Measurements from ENCODE around the gene SYNJ2. TPM values are rescaled to one million over a fixed set of nuclear protein-coding genes. Genes with fewer than 3 reads are reported as not detected.

SYNJ2 gene
- total RNA-seq, 1 experiment from 2014 or later, result 45.0 TPM

GRCh38 chr6:158080849-158081656, 99.4 kb downstream of the SYNJ2 start:
- Mint-ChIP-seq H3K4me3 (ENCODE audit: unreplicated experiment) (no peak overlapping the region), H3K36me3 (ENCODE audit: insufficient read depth, unreplicated experiment) (peaks cover 71% of the 10 kb centered on the region), H3K9me3 (ENCODE audit: unreplicated experiment) (no peaks in the 10 kb centered on the region), H3K27me3 (ENCODE audit: insufficient read depth, unreplicated experiment) (no peaks in the 10 kb centered on the region), H3K27ac (ENCODE audit: unreplicated experiment) (peak overlapping the region; percentile 30), H3K4me1 (ENCODE audit: low read depth, unreplicated experiment) (no peaks in the 10 kb centered on the region)
- CTCF ChIA-PET, result no interaction called here
- intact Hi-C loops (cut with micrococcal nuclease; ENCODE audit: unreplicated experiment), result no loop called here
- POLR2A ChIA-PET, result no interaction called here
- DNase-seq, result no peak
- Histone ChIP-seq H3K27me3 (replicated peaks; ENCODE audit: control insufficient read depth, insufficient read depth, low read length) (no peaks in the 10 kb centered on the region), H3K36me3 (ENCODE audit: control insufficient read depth, insufficient read depth, low read length) (peaks cover 3% of the 10 kb centered on the region; the same call in 1 of the 2 replicates), H3K4me1 (no peaks in the 10 kb centered on the region), H3K9me3 (no peaks in the 10 kb centered on the region), H3K4me3 (ENCODE audit: low read depth, low read length) (no peak overlapping the region)
- no peak for TF ChIP-seq CTCF (IDR thresholded peaks at IDR 0.05; ENCODE audit: insufficient read depth in 1 of 2, low read depth in 1 of 2, low read length in 1 of 2, severe bottlenecking in 1 of 2, unreplicated experiment in 1 of 2)
- no TSS peak for BruUV-seq (replicated peaks)

- Mint-ChIP-seq H3K36me3 (ENCODE audit: insufficient read depth, unreplicated experiment) (peaks cover 65% of the 10 kb centered on the region), H3K9me3 (ENCODE audit: unreplicated experiment) (no peaks in the 10 kb centered on the region), H3K27ac (ENCODE audit: unreplicated experiment) (no peak overlapping the region), H3K27me3 (ENCODE audit: insufficient read depth, unreplicated experiment) (no peaks in the 10 kb centered on the region), H3K4me1 (ENCODE audit: low read depth, unreplicated experiment) (no peaks in the 10 kb centered on the region), H3K4me3 (ENCODE audit: unreplicated experiment) (no peak overlapping the region)
- Histone ChIP-seq H3K36me3 (ENCODE audit: control insufficient read depth, insufficient read depth, low read length) (peaks cover 4% of the 10 kb centered on the region; the same call in 1 of the 2 replicates), H3K9me3 (no peaks in the 10 kb centered on the region), H3K4me3 (ENCODE audit: low read depth, low read length) (no peak overlapping the region), H3K4me1 (no peaks in the 10 kb centered on the region), H3K27me3 (replicated peaks; ENCODE audit: control insufficient read depth, insufficient read depth, low read length) (no peaks in the 10 kb centered on the region)
- ChIA-PET POLR2A (no interaction called here), CTCF (no interaction called here)
- intact Hi-C loops (cut with micrococcal nuclease; ENCODE audit: unreplicated experiment), result no loop called here
- no peak for TF ChIP-seq CTCF (IDR thresholded peaks at IDR 0.05; ENCODE audit: insufficient read depth in 1 of 2, low read depth in 1 of 2, low read length in 1 of 2, severe bottlenecking in 1 of 2, unreplicated experiment in 1 of 2)
- BruUV-seq (replicated peaks), result no TSS peak
- no peak for DNase-seq
Observed at GRCh38 chr6:158081657-158081935, 99.9 kb downstream of the SYNJ2 start.

GRCh38 chr6:158083455-158084325, 102.0 kb downstream of the SYNJ2 start:
- Histone ChIP-seq H3K36me3 (ENCODE audit: control insufficient read depth, insufficient read depth, low read length) (peaks cover 4% of the 10 kb centered on the region; the same call in 1 of the 2 replicates), H3K4me1 (no peaks in the 10 kb centered on the region), H3K4me3 (ENCODE audit: low read depth, low read length) (no peak overlapping the region), H3K27me3 (replicated peaks; ENCODE audit: control insufficient read depth, insufficient read depth, low read length) (no peaks in the 10 kb centered on the region), H3K9me3 (no peaks in the 10 kb centered on the region)
- BruUV-seq (replicated peaks), result no TSS peak
- Mint-ChIP-seq H3K4me3 (ENCODE audit: unreplicated experiment) (no peak overlapping the region), H3K27me3 (ENCODE audit: insufficient read depth, unreplicated experiment) (no peaks in the 10 kb centered on the region), H3K36me3 (ENCODE audit: insufficient read depth, unreplicated experiment) (peaks cover 64% of the 10 kb centered on the region), H3K4me1 (ENCODE audit: low read depth, unreplicated experiment) (no peaks in the 10 kb centered on the region), H3K27ac (ENCODE audit: unreplicated experiment) (no peak overlapping the region), H3K9me3 (ENCODE audit: unreplicated experiment) (no peaks in the 10 kb centered on the region)
- intact Hi-C loops (cut with micrococcal nuclease; ENCODE audit: unreplicated experiment), result no loop called here
- CTCF ChIA-PET, result no interaction called here
- DNase-seq, result no peak
- no peak for TF ChIP-seq CTCF (IDR thresholded peaks at IDR 0.05; ENCODE audit: insufficient read depth in 1 of 2, low read depth in 1 of 2, low read length in 1 of 2, severe bottlenecking in 1 of 2, unreplicated experiment in 1 of 2)
- POLR2A ChIA-PET, result no interaction called here
